ENCODE data around the gene ST6GALNAC2.
A peak's percentile ranks its signal among the peaks of the same experiment; 100 is the strongest.
"Not testable (repeated sequence)": the region's sequence is repeated elsewhere in the genome, so short reads cannot be mapped to it uniquely, and the experiment has no call there.

Gene ST6GALNAC2

GRCh38 chr17:76538941-76539570 is 46.6 kb downstream of the ST6GALNAC2 start:
- no peak for DNase-seq

DNA sequence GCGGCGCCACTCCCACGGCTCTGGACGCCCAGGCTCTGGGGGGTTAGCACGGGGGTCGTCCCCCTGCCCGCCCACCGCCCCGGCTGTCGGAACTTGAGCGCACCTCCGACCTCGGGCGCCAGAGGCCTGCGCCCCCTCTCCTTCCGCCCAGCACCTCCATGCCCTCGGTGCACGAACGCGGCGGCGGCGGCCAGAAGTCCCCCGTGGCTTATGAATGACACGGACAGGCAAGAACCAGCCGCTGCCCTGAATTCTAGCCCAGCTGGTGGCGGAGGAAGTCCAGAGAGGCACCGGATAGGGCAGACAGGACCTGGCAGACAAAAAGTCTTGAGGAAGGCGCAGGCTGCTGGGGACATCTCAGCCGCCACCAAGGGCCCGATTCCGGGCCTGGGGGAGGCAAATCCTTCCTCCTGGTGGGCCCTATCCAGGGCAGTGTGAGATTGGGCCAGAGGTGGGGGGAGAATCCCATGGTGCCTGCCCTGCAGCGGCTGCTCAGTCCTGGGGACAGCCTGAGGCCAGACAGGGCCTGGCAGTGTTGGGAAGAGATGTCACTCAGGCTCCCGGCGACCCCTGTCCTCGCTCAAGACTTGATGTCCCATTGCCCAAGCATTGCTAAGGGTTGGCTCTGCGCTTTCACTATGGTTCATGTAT is 47.3 kb downstream of the ST6GALNAC2 start:
- DNase-seq, result no peak

GRCh38 chr17:76537578-76538280 is 47.9 kb downstream of the ST6GALNAC2 start, which contains the start of gene CYGB:
Gene CYGB, minus strand, starts transcription at chr17:76537709. Its CDS starts 167 bp downstream, at chr17:76537542.
- DNase-seq, result no peak

DNA sequence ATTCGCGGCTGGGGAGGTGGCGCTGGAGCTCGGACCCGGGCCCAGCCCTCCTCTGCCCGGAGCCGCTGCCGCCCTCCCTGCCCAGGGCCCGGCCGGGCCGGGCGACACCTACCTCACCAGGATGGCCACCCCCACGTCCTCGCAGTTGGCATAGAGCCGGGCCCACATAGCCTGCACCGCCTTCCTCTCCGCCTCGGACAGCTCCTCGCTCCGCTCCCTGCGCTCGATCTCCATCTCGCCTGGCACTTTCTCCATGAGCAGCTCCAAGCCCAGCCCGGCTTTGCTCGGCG is 48.4 kb downstream of the ST6GALNAC2 start:
- no peak for DNase-seq

GRCh38 chr17:76536511-76537287 is 49.0 kb downstream of the ST6GALNAC2 start:
- no peak for DNase-seq

GRCh38 chr17:76535788-76536510 is 49.7 kb downstream of the ST6GALNAC2 start:
- no peak for DNase-seq

DNA sequence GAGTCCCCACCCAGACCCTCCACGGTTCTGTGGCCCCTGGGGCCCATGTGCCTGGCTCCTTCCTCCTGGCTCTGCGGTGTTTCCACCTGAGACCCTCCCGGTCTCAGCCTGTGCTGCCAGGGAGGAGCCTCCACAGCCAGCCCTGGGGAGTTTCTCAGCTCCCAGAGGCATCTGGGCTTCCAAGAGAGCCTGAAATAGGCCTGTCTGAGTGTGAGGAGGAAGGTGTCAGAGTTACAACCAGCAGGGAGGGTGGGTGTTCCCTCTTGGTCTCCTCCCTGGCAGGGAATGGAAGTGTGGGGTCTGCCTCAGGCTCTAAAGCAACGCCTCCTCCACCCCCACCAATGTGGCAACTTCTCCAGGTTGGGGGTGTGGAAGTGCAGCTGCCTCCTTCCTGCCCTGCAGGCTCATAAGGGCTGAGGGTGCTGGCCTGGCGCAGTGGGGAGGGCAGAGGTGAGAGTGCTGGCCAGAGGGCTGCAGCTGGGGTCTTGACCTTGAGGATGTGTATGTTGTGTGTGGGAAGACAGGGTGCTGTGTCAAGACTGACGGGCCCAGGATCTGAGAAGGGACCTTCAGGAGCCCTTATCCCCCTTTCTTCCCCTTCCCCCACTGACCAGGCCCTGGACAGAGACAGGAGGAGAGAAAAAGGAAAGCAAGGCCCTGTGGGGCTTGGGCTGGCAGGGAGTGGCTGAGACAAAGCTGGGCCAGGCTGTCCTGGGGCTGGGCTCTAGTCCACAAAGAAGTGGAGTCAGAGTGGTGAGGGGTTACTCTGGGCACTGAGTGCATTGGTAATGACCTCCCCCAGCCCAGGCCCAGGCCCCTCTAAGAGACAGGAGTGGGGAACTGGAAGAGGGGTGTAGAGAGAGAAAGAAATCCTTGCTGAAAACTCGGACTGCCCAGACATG is 50.6 kb downstream of the ST6GALNAC2 start:
- DNase-seq, result no peak

- DNase-seq, result not testable (repeated sequence)
These were observed 51.9 kb downstream of the ST6GALNAC2 start for GRCh38 chr17:76533640-76534359.

- no peak for DNase-seq
These were observed 53.5 kb downstream of the ST6GALNAC2 start for GRCh38 chr17:76532072-76532651.

DNA sequence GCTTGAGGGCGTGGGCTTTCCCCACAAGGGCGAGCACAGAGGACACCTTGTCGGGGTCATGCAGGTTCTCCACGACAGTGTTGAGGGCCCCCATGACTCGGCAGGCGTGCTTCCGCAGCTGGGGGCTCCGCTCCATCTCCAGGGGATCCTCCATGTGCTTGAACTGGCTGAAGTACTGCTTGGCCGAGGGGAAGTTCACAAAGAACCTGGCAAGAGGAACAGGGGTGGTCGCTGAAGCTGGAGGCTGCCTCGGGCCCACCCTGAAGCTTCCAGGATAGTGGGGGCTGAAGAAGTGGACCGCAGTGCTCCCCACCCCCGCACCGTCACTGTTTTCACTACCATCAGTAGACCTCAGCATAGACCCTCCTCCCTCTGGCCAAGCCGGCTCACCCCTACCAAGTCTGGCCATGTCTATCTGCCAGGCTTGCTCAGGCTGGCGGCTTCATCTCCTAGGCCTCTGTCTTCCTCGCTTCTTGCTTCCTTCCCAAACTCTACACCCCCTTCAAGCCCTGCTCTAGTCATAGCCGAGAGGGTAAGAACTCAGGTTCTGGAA is 54.1 kb downstream of the ST6GALNAC2 start:
- DNase-seq, result no peak

GRCh38 chr17:76530811-76531485 is 54.7 kb downstream of the ST6GALNAC2 start:
- DNase-seq, result no peak

GRCh38 chr17:76530095-76530723 is 55.5 kb downstream of the ST6GALNAC2 start:
- DNase-seq, result no peak

DNA sequence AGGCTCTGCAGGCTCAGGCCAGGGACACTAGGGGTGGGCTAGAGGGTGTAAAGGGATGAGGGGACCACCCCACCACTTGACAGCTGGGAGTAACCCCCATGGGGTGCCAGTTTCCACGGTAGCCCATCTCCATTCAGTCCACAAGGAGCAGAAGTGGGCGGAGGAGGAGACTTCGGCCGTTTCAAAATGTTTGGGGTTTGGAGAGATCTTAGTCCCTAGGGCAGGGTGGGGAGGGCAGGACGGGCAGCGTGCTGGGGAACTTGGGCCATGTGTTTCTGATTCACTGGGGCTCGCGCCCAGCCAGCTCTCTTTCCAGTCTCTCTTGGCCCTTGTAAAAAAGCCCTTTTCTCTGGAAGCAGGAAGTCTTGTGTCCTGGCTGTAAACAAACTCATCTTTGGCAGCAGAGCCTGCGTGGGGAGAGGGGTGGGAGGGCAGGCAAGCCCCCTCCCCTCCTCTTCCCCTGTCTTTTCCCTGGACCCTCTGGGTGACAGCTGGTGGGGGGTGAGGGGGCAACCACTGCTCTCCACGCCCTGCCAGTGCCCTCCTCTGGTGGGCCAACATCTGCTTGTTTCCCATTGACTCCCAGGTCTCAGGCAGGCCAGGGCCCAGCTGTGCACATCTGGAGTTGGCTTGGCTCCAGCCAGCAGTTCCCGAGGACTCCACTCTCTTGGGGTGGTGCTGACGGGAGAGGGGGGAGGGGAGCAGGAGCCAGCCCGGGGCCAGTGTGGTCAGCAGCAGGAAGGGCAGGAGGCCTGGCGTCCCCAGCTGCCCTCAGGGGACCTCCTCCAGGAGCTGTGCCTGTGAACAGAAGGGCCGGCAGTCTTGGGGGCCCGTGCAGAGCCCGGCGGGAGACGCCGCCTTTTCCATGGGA is 56.2 kb downstream of the ST6GALNAC2 start:
- no peak for DNase-seq

DNA sequence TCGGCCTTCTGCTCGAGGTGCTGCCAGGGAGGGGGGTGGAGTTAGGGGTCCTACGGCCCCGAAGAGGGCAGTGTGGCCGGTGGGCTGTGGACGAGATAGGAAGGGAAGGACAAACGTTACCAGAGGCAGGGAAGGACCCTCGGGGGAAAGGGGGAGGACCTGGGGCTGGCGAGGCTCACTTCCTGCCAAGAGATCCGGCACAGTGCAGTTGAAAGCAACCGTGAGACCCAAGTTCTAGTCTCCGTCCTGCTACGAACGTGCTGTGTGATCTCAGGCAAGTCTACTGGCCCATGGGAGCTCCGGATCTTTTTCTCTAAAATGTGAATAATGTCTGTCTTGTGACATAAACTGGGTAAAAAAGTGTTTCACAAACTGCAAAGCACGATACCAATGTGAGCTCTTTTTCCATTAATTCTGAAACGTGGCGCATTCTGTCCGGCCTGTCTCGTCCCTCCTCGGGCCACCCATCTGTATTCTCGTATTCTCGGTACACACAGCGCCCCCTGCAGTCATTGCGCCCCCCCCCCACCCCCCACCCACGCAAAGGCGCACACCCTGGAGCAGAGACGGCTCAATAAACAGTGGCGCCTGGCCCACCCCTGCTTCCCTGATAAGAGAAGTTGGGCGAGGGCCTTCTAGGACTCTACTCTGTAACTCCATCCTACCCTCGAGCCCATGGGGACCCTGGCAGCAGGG is 57.0 kb downstream of the ST6GALNAC2 start:
- DNase-seq, result no peak

- DNase-seq, result no peak
These were observed 57.5 kb downstream of the ST6GALNAC2 start for GRCh38 chr17:76528156-76528527.

DNA sequence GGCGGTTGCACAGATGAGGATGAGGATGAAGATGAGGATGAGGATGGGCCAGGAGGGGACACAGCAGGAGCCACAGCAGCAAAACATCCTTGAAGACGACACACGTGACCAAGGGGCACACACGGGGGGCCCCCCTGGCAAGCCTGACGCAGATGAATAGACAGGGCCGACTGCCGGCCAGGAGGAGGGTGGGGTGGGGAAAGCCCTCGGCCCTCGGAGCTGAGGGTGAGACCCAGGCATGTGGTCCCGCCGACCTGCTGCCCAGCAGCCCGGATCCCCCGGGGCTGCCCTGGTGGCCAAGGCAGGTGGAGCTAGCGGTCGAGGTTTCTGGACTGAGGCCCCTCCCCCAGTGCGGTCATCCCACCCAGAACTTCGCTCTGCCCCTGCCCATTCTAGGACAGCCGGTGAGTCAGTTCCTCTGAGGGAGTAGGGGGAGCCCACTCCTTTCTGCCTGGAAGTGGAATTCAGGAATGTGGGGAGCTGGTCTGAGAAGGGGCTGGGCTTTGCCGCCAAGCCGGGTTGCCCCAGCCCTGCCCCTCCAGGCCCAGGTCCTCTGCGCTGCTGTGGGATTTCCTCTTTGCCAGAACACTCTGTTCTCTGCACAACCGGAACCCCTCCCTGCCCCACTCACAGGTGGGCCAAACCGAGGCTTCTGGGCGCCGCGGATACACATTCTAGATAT is 58.1 kb downstream of the ST6GALNAC2 start:
- DNase-seq, result peak; percentile 34

- not testable (repeated sequence) for DNase-seq
These were observed 58.6 kb downstream of the ST6GALNAC2 start for GRCh38 chr17:76527016-76527415.
